ENCODE results near the gene KRTAP4-2. TPM values are rescaled to one million over a fixed set of nuclear protein-coding genes. Genes with fewer than 3 reads are reported as not detected.
"Not testable (repeated sequence)": the region's sequence is repeated elsewhere in the genome, so short reads cannot be mapped to it uniquely, and the experiment has no call there.

KRTAP4-2 gene
- total and polyA plus RNA-seq, 2 donors (not counting 3 experiments of a cell fraction or from before 2014, with no cell fraction given): not detected

GRCh38 chr17:41163828-41164227, 14.2 kb downstream of the KRTAP4-2 start:
- no peaks in the 10 kb centered on the region for H3K36me3 ChIP-seq (ENCODE audit: control insufficient read depth in 2 of 2, extremely low read depth in 1 of 2, insufficient read depth in 2 of 2, low read length in 2 of 2)
- intact Hi-C loops (cut with micrococcal nuclease) (no loop called here), dilution Hi-C loops (cut with MboI; ENCODE audit: extremely low pct_ligation_motif_present, low sequenced_read_pairs) (no loop called here)
- ChIA-PET POLR2A (no interaction called here), CTCF (no interaction called here)
- FAIRE-seq (no peak), DNase-seq (ENCODE audit: low read depth, low spot score) (no peak)
- H3K79me2 ChIP-seq (ENCODE audit: control insufficient read depth, insufficient read depth, low read length): no peaks in the 10 kb centered on the region
- H3K27ac ChIP-seq (ENCODE audit: insufficient read depth, low read depth, low read length): no peak overlapping the region
- no peaks in the 10 kb centered on the region for H4K20me1 ChIP-seq (replicated peaks; ENCODE audit: control insufficient read depth, extremely low read depth, insufficient read depth, low read length)
- H3K27me3 ChIP-seq (ENCODE audit: control insufficient read depth in 2 of 2, insufficient read depth in 2 of 2, low read length in 2 of 2): no peaks in the 10 kb centered on the region
- H3K9me1 ChIP-seq (replicated peaks; ENCODE audit: control insufficient read depth, extremely low read depth, insufficient read depth, low read length): no peaks in the 10 kb centered on the region
- H3K4me3 ChIP-seq (replicated peaks in 1 of 3; ENCODE audit: insufficient read depth in 1 of 3, low read depth in 1 of 3, low read length in 3 of 3): no peak overlapping the region
- no peaks in the 10 kb centered on the region for H3K9me3 ChIP-seq (replicated peaks; ENCODE audit: control insufficient read depth, insufficient read depth, low read length)
- no peak overlapping the region for H3K4me2 ChIP-seq (ENCODE audit: insufficient read depth, low read length)
- no TSS peak for BruUV-seq (replicated peaks)
- no peak overlapping the region for H2AFZ ChIP-seq (ENCODE audit: low read depth, low read length)
- no peak for TF ChIP-seq CTCF (IDR thresholded peaks at IDR 0.05; ENCODE audit: extremely low read depth in 1 of 2, insufficient read depth in 1 of 2, low read depth in 1 of 2, low read length in 2 of 2)
- no peak overlapping the region for H3K9ac ChIP-seq (replicated peaks; ENCODE audit: extremely low read depth, insufficient read depth, low read length)
- no peaks in the 10 kb centered on the region for H3K4me1 ChIP-seq (ENCODE audit: control insufficient read depth, extremely low read depth, insufficient read depth, low read length)

- no peak within 1 kb of the TSS for H3K4me3 ChIP-seq (replicated peaks in 1 of 3; ENCODE audit: insufficient read depth in 1 of 3, low read depth in 1 of 3, low read length in 3 of 3)
- intact Hi-C loops (cut with micrococcal nuclease) (no loop called here), dilution Hi-C loops (cut with MboI; ENCODE audit: extremely low pct_ligation_motif_present, low sequenced_read_pairs) (no loop called here)
- H3K79me2 ChIP-seq (ENCODE audit: control insufficient read depth, insufficient read depth, low read length): no peaks in the 10 kb centered on the region
- TF ChIP-seq MYC (IDR thresholded peaks at IDR 0.05; ENCODE audit: low read depth, low read length): no peak
- FAIRE-seq: no peak
- no peak for DNase-seq (ENCODE audit: low read depth, low spot score)
- ChIA-PET CTCF (interaction anchor here (1.4 kb wide), 1 partner anchor 15 kb away, joined by 3 read pairs; no protein-coding TSS in a partner anchor), POLR2A (no interaction called here)
- H3K9ac ChIP-seq (replicated peaks; ENCODE audit: extremely low read depth, insufficient read depth, low read length): no peak within 1 kb of the TSS
- no peaks in the 10 kb centered on the region for H4K20me1 ChIP-seq (replicated peaks; ENCODE audit: control insufficient read depth, extremely low read depth, insufficient read depth, low read length)
- H3K27me3 ChIP-seq (ENCODE audit: control insufficient read depth in 2 of 2, insufficient read depth in 2 of 2, low read length in 2 of 2): no peaks in the 10 kb centered on the region
- BruUV-seq (replicated peaks): no TSS peak
- no peak within 1 kb of the TSS for H3K4me2 ChIP-seq (ENCODE audit: insufficient read depth, low read length)
- no peaks in the 10 kb centered on the region for H3K9me3 ChIP-seq (replicated peaks; ENCODE audit: control insufficient read depth, insufficient read depth, low read length)
- H3K4me1 ChIP-seq (ENCODE audit: control insufficient read depth, extremely low read depth, insufficient read depth, low read length): no peaks in the 10 kb centered on the region
- H3K9me1 ChIP-seq (replicated peaks; ENCODE audit: control insufficient read depth, extremely low read depth, insufficient read depth, low read length): no peaks in the 10 kb centered on the region
- no peak within 1 kb of the TSS for H2AFZ ChIP-seq (ENCODE audit: low read depth, low read length)
- H3K27ac ChIP-seq (ENCODE audit: insufficient read depth, low read depth, low read length): no peak within 1 kb of the TSS
- H3K36me3 ChIP-seq (ENCODE audit: control insufficient read depth in 2 of 2, extremely low read depth in 1 of 2, insufficient read depth in 2 of 2, low read length in 2 of 2): no peaks in the 10 kb centered on the region
Observed at GRCh38 chr17:41160648-41161047, 17.4 kb downstream of the KRTAP4-2 start, which contains the start of gene KRTAP4-4. KRTAP4-4 (minus strand) TSS chr17:41160748; CDS start chr17:41160691, 57 bp downstream.

- intact Hi-C loops (cut with micrococcal nuclease); H4K20me1 ChIP-seq (replicated peaks; ENCODE audit: control insufficient read depth, extremely low read depth, insufficient read depth, low read length); H3K9me3 ChIP-seq (replicated peaks; ENCODE audit: control insufficient read depth, insufficient read depth, low read length); DNase-seq (ENCODE audit: low read depth, low spot score); H3K4me3 ChIP-seq (replicated peaks in 1 of 3; ENCODE audit: insufficient read depth in 1 of 3, low read depth in 1 of 3, low read length in 3 of 3); BruUV-seq (replicated peaks); H3K4me2 ChIP-seq (ENCODE audit: insufficient read depth, low read length); dilution Hi-C loops (cut with MboI; ENCODE audit: extremely low pct_ligation_motif_present, low sequenced_read_pairs); H3K27ac ChIP-seq (ENCODE audit: insufficient read depth, low read depth, low read length); POLR2A ChIA-PET; H3K27me3 ChIP-seq (ENCODE audit: control insufficient read depth in 2 of 2, insufficient read depth in 2 of 2, low read length in 2 of 2); H3K36me3 ChIP-seq (ENCODE audit: control insufficient read depth in 2 of 2, extremely low read depth in 1 of 2, insufficient read depth in 2 of 2, low read length in 2 of 2); FAIRE-seq; H3K4me1 ChIP-seq (ENCODE audit: control insufficient read depth, extremely low read depth, insufficient read depth, low read length); H3K9me1 ChIP-seq (replicated peaks; ENCODE audit: control insufficient read depth, extremely low read depth, insufficient read depth, low read length); H2AFZ ChIP-seq (ENCODE audit: low read depth, low read length); H3K79me2 ChIP-seq (ENCODE audit: control insufficient read depth, insufficient read depth, low read length); H3K9ac ChIP-seq (replicated peaks; ENCODE audit: extremely low read depth, insufficient read depth, low read length): not testable (repeated sequence)
- CTCF ChIA-PET: interaction anchor here (1.4 kb wide), 1 partner anchor 14 kb away, joined by 3 read pairs; no protein-coding TSS in a partner anchor
Observed at GRCh38 chr17:41160190-41160589, 17.8 kb downstream of the KRTAP4-2 start.
